ENCODE data around the gene PRDM15. TPM values are rescaled to one million over a fixed set of nuclear protein-coding genes. Genes with fewer than 3 reads are reported as not detected.

Gene PRDM15
- total RNA-seq, 1 donor from 2014 or later = 12.0 TPM

DNA sequence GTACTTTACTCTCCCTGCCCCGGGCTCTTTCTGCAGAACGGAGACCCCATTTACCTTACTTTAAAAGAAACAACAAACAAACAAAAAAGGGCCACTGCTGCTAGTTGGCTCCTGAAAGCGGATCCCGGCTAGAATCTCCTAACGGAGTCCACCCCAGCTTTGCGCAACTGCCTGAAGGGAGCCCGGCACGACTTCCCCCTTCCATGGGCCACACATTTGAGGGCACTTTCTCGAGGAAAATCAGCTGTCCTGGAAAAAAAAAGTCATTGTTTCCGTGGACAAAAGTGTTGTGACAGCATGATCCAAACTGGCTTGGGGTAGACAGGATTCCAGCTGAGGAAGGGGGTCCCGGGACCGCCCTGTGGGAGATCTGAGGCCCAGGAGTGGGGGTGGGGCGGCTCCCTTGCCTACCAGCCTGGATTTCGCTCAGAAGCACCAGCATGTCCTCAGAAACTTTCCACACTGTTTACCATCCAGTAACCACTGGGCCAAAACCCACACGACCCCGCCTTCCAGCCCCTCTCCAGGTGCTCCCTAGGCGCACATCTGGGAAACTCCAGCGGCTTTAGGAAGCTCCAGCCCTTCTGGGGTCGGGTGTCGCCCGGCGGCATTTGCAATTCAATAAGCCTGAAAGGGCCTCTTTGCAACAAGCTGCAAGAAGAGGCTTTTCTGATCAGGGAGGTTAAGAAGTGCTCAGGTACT is 117.1 kb downstream of the PRDM15 start:
- H3K4me1 Mint-ChIP-seq = peaks cover 34% of the 10 kb centered on the region
- no peak overlapping the region for H3K27ac Mint-ChIP-seq (ENCODE audit: unreplicated experiment)
- H3K36me3 Mint-ChIP-seq (ENCODE audit: low read depth) = no peaks in the 10 kb centered on the region

DNA sequence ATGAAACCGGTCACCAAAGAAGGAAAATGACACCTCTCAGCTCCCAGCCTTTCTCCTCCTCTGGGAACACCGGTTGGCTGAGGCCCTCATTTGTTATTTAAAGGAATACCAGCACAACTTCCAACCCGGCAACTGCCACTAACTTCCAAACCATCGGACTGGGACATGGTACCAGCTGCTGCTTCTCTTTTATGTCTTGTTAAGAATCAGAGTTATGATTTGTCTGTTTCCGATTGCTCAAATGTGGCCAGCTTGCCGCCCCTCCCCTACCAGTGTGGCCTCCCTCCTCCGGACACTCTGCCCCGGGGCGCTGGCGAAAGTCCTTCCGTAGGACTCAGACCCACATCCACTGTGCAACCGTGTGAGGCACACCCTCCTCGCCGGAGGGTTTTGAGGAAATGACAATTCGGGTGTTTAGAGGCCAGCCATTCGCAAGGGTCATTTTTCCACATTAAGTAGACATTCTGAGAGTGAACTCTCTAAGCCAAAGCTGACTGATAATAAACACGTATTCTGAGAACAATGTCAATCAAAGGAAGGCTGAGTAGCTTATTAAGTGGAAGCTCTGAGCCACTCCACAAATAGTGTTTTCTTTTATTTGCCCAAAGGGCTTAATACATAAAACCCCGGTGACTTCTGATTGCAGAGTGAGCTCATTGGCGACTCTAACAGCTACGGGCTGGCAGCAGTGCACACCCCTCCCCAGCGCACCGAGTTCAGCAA is 117.8 kb downstream of the PRDM15 start:
- H3K4me1 Mint-ChIP-seq = peaks cover 32% of the 10 kb centered on the region
- no peak overlapping the region for H3K27ac Mint-ChIP-seq (ENCODE audit: unreplicated experiment)
- peak overlapping the region; percentile 82 for H3K4me3 Mint-ChIP-seq
- TF ChIP-seq, protein P1, sequence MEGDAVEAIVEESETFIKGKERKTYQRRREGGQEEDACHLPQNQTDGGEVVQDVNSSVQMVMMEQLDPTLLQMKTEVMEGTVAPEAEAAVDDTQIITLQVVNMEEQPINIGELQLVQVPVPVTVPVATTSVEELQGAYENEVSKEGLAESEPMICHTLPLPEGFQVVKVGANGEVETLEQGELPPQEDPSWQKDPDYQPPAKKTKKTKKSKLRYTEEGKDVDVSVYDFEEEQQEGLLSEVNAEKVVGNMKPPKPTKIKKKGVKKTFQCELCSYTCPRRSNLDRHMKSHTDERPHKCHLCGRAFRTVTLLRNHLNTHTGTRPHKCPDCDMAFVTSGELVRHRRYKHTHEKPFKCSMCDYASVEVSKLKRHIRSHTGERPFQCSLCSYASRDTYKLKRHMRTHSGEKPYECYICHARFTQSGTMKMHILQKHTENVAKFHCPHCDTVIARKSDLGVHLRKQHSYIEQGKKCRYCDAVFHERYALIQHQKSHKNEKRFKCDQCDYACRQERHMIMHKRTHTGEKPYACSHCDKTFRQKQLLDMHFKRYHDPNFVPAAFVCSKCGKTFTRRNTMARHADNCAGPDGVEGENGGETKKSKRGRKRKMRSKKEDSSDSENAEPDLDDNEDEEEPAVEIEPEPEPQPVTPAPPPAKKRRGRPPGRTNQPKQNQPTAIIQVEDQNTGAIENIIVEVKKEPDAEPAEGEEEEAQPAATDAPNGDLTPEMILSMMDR (conservative IDR thresholded peaks at IDR 0.05) = no peak
- peaks cover 69% of the 10 kb centered on the region for H3K27me3 Mint-ChIP-seq (ENCODE audit: low read depth)
- no peak for DNase-seq (ENCODE audit: low read depth, low spot score)
- H3K36me3 Mint-ChIP-seq (ENCODE audit: low read depth) = no peaks in the 10 kb centered on the region
- H3K9me3 Mint-ChIP-seq = no peaks in the 10 kb centered on the region

More for the DNA sequence above, 117.1 kb downstream of the PRDM15 start:
- TF ChIP-seq, protein P1 (conservative IDR thresholded peaks at IDR 0.05) = no peak
- H3K4me3 Mint-ChIP-seq = peak overlapping the region; percentile 82
- H3K9me3 Mint-ChIP-seq = no peaks in the 10 kb centered on the region
- DNase-seq (ENCODE audit: low read depth, low spot score) = no peak
- H3K27me3 Mint-ChIP-seq (ENCODE audit: low read depth) = peaks cover 73% of the 10 kb centered on the region

DNA sequence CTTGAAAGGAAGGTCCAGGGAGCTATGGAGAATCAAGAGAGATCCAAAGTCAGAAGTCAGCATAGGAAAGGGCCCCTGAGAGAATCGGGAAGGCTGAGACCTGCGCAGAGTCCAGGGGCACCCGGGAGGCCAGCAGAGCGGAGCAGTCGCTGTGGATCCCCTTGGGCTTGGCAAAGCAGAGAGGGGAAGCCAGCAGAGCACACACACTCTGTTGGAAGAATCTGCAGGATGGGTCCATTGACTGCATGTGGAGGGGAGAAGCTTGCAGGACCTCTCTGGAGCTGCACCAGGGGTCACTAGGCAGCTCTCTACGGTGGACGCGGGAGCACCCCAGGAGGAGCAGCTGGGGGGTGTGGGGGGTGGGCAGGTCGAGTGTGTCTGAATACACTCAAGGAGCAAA is 118.7 kb downstream of the PRDM15 start:
- Mint-ChIP-seq H3K4me1 (peaks cover 32% of the 10 kb centered on the region), H3K27ac (ENCODE audit: unreplicated experiment) (no peak overlapping the region), H3K36me3 (ENCODE audit: low read depth) (no peaks in the 10 kb centered on the region), H3K27me3 (ENCODE audit: low read depth) (peaks cover 62% of the 10 kb centered on the region), H3K4me3 (peak overlapping the region; percentile 27), H3K9me3 (no peaks in the 10 kb centered on the region)
- TF ChIP-seq, protein P1 (conservative IDR thresholded peaks at IDR 0.05) = no peak
- DNase-seq (ENCODE audit: low read depth, low spot score) = no peak

DNA sequence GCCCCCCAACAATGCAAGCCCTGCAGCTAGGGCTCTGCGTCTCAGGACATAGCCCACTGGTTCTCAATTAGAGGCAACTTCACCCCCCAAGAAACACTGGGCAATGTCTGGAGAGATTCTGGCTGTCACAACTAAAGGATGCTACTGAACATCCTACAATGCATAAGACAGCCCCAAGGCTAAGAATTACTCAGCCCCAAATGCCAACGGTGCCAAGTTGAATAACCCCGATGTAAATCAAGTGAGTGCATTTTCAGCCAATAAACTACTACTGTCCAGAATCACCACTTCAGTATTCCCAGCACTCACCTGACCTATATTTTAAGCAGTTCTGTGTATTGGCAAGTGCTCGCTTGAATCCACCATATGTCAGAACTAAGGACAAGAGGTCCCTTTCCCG is 119.2 kb downstream of the PRDM15 start:
- Mint-ChIP-seq H3K4me1 (peaks cover 32% of the 10 kb centered on the region), H3K27ac (ENCODE audit: unreplicated experiment) (no peak overlapping the region), H3K9me3 (no peaks in the 10 kb centered on the region), H3K36me3 (ENCODE audit: low read depth) (no peaks in the 10 kb centered on the region), H3K4me3 (peak overlapping the region; percentile 27), H3K27me3 (ENCODE audit: low read depth) (peaks cover 58% of the 10 kb centered on the region)
- no peak for DNase-seq (ENCODE audit: low read depth, low spot score)
- TF ChIP-seq, protein P1 (conservative IDR thresholded peaks at IDR 0.05) = no peak

DNA sequence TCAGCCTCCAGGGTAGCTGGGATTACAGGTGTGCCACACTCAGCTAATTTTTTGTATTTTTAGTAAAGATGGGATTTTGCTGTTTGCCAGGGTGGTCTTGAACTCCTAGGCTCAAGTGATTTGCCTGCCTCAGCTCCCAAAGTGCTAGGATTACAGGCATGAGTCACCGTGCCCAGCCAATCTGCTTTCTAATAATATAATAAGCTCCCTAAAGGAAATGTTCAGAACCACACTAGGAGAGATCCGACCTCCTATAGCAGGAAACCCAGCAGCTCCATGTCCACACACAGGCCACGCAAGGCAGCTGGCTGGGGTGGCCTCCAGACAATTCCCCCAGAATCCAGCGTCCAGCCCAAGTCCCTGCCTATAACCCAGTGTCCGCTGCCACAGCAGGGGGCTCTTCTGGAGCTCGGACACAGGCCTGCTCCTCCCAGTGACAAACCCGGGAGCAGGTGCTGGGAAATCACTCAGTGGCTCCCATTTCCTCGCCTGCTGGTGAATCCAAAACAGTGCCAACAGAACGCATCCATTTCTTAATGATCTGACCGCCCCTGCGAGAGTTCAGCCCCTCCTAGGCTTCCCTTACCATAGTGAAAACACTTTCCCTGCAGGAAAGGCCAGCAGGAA is 119.8 kb downstream of the PRDM15 start:
- no peak for DNase-seq (ENCODE audit: low read depth, low spot score)
- no peak overlapping the region for H3K4me3 Mint-ChIP-seq
- no peaks in the 10 kb centered on the region for H3K36me3 Mint-ChIP-seq (ENCODE audit: low read depth)
- H3K4me1 Mint-ChIP-seq = peaks cover 33% of the 10 kb centered on the region
- no peaks in the 10 kb centered on the region for H3K9me3 Mint-ChIP-seq
- no peak overlapping the region for H3K27ac Mint-ChIP-seq (ENCODE audit: unreplicated experiment)
- TF ChIP-seq, protein P1 (conservative IDR thresholded peaks at IDR 0.05) = no peak
- peaks cover 52% of the 10 kb centered on the region for H3K27me3 Mint-ChIP-seq (ENCODE audit: low read depth)
